22Rv1 (cell line): Measurements from ENCODE around the gene ZNF827.

Experiments
- H3K27ac ChIP-seq: fragments of 450-650 bp; 2 replicates; pipeline ENCODE4 v1.5.1; 2017
- CTCF ChIP-seq: fragments of 450-650 bp; IDR thresholded peaks from 2 replicates; pipeline ENCODE4 v1.5.1; 2017; ENCODE audit warnings: mild to moderate bottlenecking
- ZFX ChIP-seq: fragments of 450-650 bp; IDR thresholded peaks from 2 replicates; pipeline ENCODE4 v1.6.1; 2017; ENCODE audit warnings: antibody characterized with exemption, borderline replicate concordance

Gene ZNF827

GRCh38 chr4:145784036-145784435 lies 154.6 kb downstream of the ZNF827 start:
- no peak overlapping the region for H3K27ac ChIP-seq
- TF ChIP-seq CTCF: no peak
- TF ChIP-seq ZFX: no peak

- H3K27ac ChIP-seq: no peak overlapping the region
- TF ChIP-seq CTCF (no peak), ZFX (no peak)
Observed at GRCh38 chr4:145782756-145783155, 155.9 kb downstream of the ZNF827 start.

- TF ChIP-seq ZFX (no peak), CTCF (no peak)
- no peak overlapping the region for H3K27ac ChIP-seq
Observed at GRCh38 chr4:145781351-145781750, 157.3 kb downstream of the ZNF827 start.

GRCh38 chr4:145779319-145779801 lies 159.3 kb downstream of the ZNF827 start:
- no peak for TF ChIP-seq ZFX
- TF ChIP-seq CTCF: no peak
- no peak overlapping the region for H3K27ac ChIP-seq

- no peak overlapping the region for H3K27ac ChIP-seq
- TF ChIP-seq CTCF: no peak
- no peak for TF ChIP-seq ZFX
Observed at GRCh38 chr4:145776208-145776607, 162.4 kb downstream of the ZNF827 start.

- no peak for TF ChIP-seq CTCF
- no peak for TF ChIP-seq ZFX
Observed at GRCh38 chr4:145775406-145775805, 163.2 kb downstream of the ZNF827 start.

GRCh38 chr4:145774473-145774872 lies 164.2 kb downstream of the ZNF827 start:
- TF ChIP-seq CTCF (no peak), ZFX (no peak)
- no peak overlapping the region for H3K27ac ChIP-seq

More at GRCh38 chr4:145775406-145775805, 163.2 kb downstream of the ZNF827 start:
- no peak overlapping the region for H3K27ac ChIP-seq
